NCI-H460 (cell line): ENCODE measurements around the gene SSH3. TPM values are rescaled to one million over a fixed set of nuclear protein-coding genes. Genes with fewer than 3 reads are reported as not detected.
A peak's percentile ranks its signal among the peaks of the same experiment; 100 is the strongest.

Source experiments
- DNase-seq: peaks from one replicate; pipeline ENCODE4 v3.0.0-alpha.2; 2016; ENCODE audit warnings: low read depth; ENCODE audit errors: extremely low read depth
- total RNA-seq: library from RNA; depleted of rRNA; stranded (reverse); fragments of >200 nt; shearing (Covaris generic); gene quantifications from 2 replicates; pipeline ENCODE4 v1.2.3, GENCODE V29; 2014

The SSH3 gene
- total RNA-seq, 1 experiment from 2014 or later, result 5.0 TPM

GRCh38 chr11:67291481-67292381, 11.6 kb upstream of the SSH3 start:
- DNase-seq, result no peak

- DNase-seq, result no peak
Observed at GRCh38 chr11:67292671-67293070, 10.7 kb upstream of the SSH3 start.

- no peak for DNase-seq
Observed at GRCh38 chr11:67293090-67293489, 10.2 kb upstream of the SSH3 start.

- no peak for DNase-seq
Observed at GRCh38 chr11:67295846-67296245, 7.5 kb upstream of the SSH3 start.

GRCh38 chr11:67298786-67299185, 4.5 kb upstream of the SSH3 start:
- DNase-seq, result no peak

- no peak for DNase-seq
Observed at GRCh38 chr11:67299471-67300191, 3.7 kb upstream of the SSH3 start.

- DNase-seq, result no peak
Observed at GRCh38 chr11:67300256-67300755, 3.0 kb upstream of the SSH3 start.

- DNase-seq, result no peak
Observed at GRCh38 chr11:67300756-67301312, 2.5 kb upstream of the SSH3 start.

- DNase-seq, result no peak
Observed at GRCh38 chr11:67301313-67301921, 1.9 kb upstream of the SSH3 start.

GRCh38 chr11:67301951-67302516, 1.3 kb upstream of the SSH3 start:
- peak; percentile 34 for DNase-seq

- peak; percentile 4 for DNase-seq
Observed at GRCh38 chr11:67302571-67303131, 679 bp upstream of the SSH3 start.

- no peak for DNase-seq
Observed at GRCh38 chr11:67303835-67304411, 593 bp downstream of the SSH3 start.

GRCh38 chr11:67304511-67305113, 1.3 kb downstream of the SSH3 start:
- DNase-seq, result no peak

- no peak for DNase-seq
Observed at GRCh38 chr11:67306769-67307544, 3.6 kb downstream of the SSH3 start.

GRCh38 chr11:67307545-67308001, 4.2 kb downstream of the SSH3 start:
- DNase-seq, result no peak

GRCh38 chr11:67308031-67308866, 4.9 kb downstream of the SSH3 start:
- DNase-seq, result no peak

GRCh38 chr11:67309166-67309565, 5.8 kb downstream of the SSH3 start:
- DNase-seq, result no peak

- DNase-seq, result no peak
Observed at GRCh38 chr11:67309661-67310061, 6.3 kb downstream of the SSH3 start.
